GM18867 (cell line): ENCODE data around the gene KASH5.
"Not testable (repeated sequence)": the region's sequence is repeated elsewhere in the genome, so short reads cannot be mapped to it uniquely, and the experiment has no call there.

Source experiments
- ATAC-seq: cut with Tn5 transposase; IDR thresholded peaks from one replicate; pipeline ENCODE4 v1.9.1; 2021; ENCODE audit warnings: mild to moderate bottlenecking, moderate library complexity; ENCODE audit not compliant: unreplicated experiment

The KASH5 gene

GRCh38 chr19:49453013-49453756 lies 65.1 kb downstream of the KASH5 start, which contains the start of gene ALDH16A1:
Gene ALDH16A1, plus strand, starts transcription at chr19:49453225. Its CDS starts 107 bp downstream, at chr19:49453332.
- ATAC-seq: peak; percentile 78

GRCh38 chr19:49453757-49454240 lies 65.8 kb downstream of the KASH5 start:
- ATAC-seq: no peak

DNA sequence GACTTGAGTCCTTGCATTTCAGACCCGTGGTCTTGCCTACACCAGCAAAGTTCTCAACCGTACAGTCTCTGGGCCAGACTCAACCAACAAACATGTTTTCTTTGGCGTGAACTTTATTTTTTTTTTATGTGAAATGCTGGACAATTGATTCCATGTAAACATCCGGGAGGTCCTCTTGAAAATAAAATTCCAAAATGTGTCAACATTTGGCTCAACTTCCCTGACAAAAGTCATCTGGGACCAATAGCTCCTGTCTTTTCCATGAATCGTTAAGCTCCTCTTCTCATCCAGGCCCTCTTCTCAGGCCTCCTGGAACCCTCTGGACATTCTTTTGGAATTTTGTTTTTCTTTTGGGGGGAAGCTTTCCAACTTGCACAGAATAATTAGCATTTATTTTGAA lies 67.7 kb downstream of the KASH5 start:
- no peak for ATAC-seq

DNA sequence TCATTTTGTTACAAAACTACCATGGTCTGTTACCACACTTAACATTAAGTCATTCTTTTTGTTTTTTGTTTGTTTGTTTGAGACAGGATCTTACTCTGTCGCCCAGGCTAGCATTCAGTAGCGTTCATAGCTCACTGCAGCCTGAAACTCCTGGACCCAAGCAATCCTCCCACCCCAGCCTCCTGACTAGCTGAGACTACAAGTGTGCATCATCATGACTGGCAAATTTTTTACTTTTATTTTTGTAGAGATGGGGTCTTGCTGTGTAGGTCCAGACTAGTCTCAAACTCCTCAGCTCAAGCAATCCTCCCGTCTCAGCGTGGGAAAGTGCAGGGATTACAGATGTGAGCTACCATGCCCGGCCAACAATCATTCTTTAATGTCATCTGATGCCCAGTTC lies 68.3 kb downstream of the KASH5 start:
- ATAC-seq: no peak

- no peak for ATAC-seq
Measured at GRCh38 chr19:49458567-49458903, 70.5 kb downstream of the KASH5 start.

DNA sequence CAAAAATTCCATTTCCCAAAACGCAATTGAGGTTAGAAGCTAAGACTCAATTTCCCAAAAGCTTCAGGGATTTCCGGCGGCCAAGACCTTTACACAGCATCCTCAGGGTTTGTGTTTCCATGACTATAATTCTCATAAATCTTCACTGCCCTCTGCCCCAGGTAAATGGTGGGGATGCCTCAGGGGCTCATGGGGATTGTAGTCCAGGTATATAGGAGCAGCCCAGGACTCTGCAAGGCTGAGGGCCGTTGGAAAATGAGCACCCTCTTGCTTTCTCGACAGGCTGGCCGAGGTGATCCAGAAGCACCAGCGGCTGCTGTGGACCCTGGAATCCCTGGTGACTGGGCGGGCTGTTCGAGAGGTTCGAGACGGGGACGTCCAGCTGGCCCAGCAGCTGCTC lies 71.3 kb downstream of the KASH5 start:
- ATAC-seq: no peak

- ATAC-seq: not testable (repeated sequence)
Measured at GRCh38 chr19:49461130-49461529, 73.1 kb downstream of the KASH5 start.

- no peak for ATAC-seq
Measured at GRCh38 chr19:49461656-49462055, 73.6 kb downstream of the KASH5 start.

- ATAC-seq: no peak
Measured at GRCh38 chr19:49462492-49462891, 74.4 kb downstream of the KASH5 start.

DNA sequence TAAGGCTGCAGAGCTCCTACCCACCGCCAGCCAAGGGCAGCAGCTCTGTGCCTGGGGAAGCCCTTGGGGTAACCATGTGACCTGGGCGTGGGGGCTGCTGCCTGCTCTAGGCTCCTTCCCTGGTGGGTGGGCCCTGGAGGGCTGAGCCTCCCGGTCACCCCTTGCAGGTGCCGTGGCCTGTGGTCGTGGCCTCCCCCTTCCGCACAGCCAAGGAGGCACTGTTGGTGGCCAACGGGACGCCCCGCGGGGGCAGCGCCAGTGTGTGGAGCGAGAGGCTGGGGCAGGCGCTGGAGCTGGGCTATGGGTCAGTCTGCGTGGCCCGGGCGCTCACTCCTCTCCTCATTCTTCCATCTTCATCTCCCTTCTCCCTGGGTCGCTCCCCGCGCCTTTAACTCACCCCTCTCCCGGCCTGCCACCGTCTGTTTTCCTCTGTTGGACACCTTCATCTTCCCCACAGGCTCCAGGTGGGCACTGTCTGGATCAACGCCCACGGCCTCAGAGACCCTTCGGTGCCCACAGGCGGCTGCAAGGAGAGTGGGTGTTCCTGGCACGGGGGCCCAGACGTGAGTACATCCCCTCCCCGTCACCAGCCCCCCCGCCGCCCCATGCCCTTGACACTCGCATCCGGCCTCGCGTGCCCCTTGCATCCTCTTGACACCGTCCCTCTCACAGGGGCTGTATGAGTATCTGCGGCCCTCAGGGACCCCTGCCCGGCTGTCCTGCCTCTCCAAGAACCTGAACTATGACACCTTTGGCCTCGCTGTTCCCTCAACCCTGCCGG lies 76.1 kb downstream of the KASH5 start:
- no peak for ATAC-seq

DNA sequence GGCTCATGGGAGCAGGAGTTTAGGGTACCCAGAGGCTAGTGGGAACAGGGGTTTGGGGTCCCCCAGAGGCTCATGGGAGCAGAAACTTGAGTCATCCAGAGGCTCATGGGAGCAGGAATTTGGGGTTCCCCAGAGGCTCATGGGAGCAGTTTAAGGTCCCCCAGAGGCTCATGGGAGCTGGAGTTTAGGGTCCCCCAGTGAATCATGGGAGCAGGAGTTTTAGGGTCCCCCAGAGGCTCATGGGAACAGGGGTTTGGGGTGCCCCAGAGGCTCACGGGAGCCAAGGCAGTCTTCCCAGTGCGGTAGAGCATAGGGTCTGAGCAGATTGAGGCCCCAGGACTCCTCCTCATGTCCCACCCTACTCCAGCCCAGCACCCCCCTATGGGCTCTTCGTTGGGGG lies 77.3 kb downstream of the KASH5 start:
- ATAC-seq: no peak
